SK-N-SH treated with all-trans-retinoic acid at 6 μM for 48 hours (cell line): ENCODE results near the gene FDX2.

Experiments
- ATAC-seq: fragments of 200-7000 bp; cut with Tn5 transposase; 3 replicates; pipeline ENCODE4 v1.9.1; 2020; ENCODE audit warnings: mild to moderate bottlenecking, moderate library complexity
- CSDC2 ChIP-seq: fragments of 250-450 bp; sonication (Bioruptor Pico); IDR thresholded peaks from 2 replicates; pipeline ENCODE4 v1.5.0; 2020; ENCODE audit warnings: mild to moderate bottlenecking, moderate library complexity
- GLIS3 ChIP-seq: fragments of 250-450 bp; sonication (Bioruptor Pico); IDR thresholded peaks from 2 replicates; pipeline ENCODE4 v1.5.0; 2020; ENCODE audit warnings: mild to moderate bottlenecking, moderate library complexity
- RARB ChIP-seq: fragments of 250-450 bp; sonication (Bioruptor Pico); IDR thresholded peaks from 2 replicates; pipeline ENCODE4 v1.8.0; 2021; ENCODE audit warnings: mild to moderate bottlenecking, moderate library complexity
- SNAI2 ChIP-seq: fragments of 250-450 bp; sonication (Bioruptor Pico); IDR thresholded peaks from 2 replicates; pipeline ENCODE4 v1.5.0; 2020; ENCODE audit warnings: mild to moderate bottlenecking, moderate library complexity
- TCF4 ChIP-seq: fragments of 250-450 bp; sonication (Bioruptor Pico); IDR thresholded peaks from 2 replicates; pipeline ENCODE4 v1.8.0; 2021; ENCODE audit warnings: mild to moderate bottlenecking, moderate library complexity, borderline replicate concordance
- TOX ChIP-seq: fragments of 250-450 bp; sonication (Bioruptor Pico); IDR thresholded peaks from 2 replicates; pipeline ENCODE4 v1.8.0; 2021; ENCODE audit warnings: mild to moderate bottlenecking, moderate library complexity, borderline replicate concordance
- ZNF8 ChIP-seq: fragments of 450-650 bp; formaldehyde crosslinking; IDR thresholded peaks from 2 replicates; pipeline ENCODE4 v1.5.0; 2020; ENCODE audit warnings: mild to moderate bottlenecking, moderate library complexity
- TF ChIP-seq, protein P1 (sequence below): fragments of 250-450 bp; sonication (Bioruptor Pico); IDR thresholded peaks from 2 replicates; pipeline ENCODE4 v1.5.0; 2020; ENCODE audit warnings: mild to moderate bottlenecking, moderate library complexity
- TF ChIP-seq, protein P2 (sequence below): fragments of 250-450 bp; sonication (Bioruptor Pico); IDR thresholded peaks from 2 replicates; pipeline ENCODE4 v1.8.0; 2020; ENCODE audit warnings: mild to moderate bottlenecking, moderate library complexity, borderline replicate concordance

Gene FDX2

DNA sequence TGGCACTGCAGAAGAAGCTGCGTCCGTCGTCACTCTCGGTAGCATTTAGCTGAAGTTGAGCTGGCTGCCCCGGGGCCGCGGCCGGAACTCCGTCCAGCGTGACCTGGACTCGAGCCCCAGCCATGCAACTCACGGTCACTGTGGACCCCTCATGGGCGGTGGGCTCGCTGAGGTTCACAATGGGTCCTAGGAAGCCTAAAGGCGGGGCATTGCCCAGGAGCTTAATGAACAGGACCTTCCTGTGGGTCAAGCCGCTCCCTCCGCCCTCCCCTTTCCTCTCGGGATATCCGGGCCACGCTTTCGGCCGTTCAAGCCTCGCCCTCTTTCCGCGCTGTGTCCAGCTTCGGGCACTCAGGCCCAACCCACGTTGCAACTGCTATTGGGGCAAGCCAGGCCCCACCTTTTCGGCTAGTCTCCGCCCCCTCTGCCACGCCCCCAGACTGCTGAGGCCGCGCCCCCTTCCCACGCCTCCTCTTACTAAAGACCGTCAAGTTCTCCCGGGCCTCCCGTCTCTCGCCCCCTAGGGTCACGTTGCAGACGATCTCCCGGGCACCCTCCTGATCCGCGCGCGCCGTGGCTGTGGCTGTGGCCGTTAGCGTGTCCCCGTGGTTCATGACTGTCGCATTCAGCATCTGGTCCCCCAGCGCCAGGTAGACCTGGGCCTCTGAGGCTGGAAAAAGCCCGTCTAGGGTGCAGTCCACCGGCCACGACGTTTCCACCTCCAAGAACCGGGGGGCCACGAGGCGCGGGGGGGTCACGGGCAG, 19.0 kb upstream of the FDX2 start:
- no peak for TF ChIP-seq CSDC2 (CRISPR knock-in tag)
- no peak for TF ChIP-seq SNAI2
- ATAC-seq = peak; percentile 88

DNA sequence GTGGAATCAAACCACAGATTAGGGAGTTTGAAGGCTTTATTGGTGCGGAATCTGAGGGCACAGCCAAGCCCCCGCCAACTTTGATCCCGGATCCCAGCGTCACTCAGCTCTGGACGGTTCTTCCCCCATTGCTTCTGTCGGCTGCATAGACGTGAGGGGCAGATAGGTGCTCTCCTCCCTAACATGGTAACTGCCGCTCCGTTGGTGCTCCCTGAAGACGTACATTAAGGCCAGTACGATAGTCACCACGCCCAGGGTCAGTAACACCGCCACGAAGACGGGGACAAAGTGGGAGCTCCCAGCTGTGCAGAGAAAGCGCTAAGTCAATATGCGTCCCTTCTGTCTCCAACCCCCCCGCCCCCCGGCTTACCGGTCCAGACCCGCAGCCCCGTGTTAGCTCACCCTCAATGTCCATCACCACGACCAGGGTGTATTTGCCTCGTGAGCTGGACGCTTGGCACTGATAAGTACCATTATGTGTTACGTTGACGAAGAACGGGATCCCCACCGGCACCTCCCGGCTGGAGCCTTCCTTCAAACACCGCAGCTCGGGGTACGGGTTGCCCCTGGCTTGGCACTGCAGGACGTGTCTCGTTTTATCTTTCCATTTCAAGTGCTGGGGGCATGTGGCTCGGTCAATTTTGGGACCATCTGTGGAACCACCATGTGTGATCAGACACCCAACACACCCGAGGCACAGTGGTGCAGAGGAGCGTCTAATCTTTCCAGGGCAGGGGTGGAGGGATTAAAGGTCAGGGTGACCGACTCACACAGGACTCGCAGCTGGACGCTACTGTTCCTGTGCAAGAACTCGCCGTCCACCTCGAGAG, 18.2 kb upstream of the FDX2 start:
- peak; percentile 28 for ATAC-seq
- no peak for TF ChIP-seq ZNF8 (CRISPR knock-in tag)
- no peak for TF ChIP-seq SNAI2
- no peak for TF ChIP-seq GLIS3 (CRISPR knock-in tag)
- TF ChIP-seq, protein P1, sequence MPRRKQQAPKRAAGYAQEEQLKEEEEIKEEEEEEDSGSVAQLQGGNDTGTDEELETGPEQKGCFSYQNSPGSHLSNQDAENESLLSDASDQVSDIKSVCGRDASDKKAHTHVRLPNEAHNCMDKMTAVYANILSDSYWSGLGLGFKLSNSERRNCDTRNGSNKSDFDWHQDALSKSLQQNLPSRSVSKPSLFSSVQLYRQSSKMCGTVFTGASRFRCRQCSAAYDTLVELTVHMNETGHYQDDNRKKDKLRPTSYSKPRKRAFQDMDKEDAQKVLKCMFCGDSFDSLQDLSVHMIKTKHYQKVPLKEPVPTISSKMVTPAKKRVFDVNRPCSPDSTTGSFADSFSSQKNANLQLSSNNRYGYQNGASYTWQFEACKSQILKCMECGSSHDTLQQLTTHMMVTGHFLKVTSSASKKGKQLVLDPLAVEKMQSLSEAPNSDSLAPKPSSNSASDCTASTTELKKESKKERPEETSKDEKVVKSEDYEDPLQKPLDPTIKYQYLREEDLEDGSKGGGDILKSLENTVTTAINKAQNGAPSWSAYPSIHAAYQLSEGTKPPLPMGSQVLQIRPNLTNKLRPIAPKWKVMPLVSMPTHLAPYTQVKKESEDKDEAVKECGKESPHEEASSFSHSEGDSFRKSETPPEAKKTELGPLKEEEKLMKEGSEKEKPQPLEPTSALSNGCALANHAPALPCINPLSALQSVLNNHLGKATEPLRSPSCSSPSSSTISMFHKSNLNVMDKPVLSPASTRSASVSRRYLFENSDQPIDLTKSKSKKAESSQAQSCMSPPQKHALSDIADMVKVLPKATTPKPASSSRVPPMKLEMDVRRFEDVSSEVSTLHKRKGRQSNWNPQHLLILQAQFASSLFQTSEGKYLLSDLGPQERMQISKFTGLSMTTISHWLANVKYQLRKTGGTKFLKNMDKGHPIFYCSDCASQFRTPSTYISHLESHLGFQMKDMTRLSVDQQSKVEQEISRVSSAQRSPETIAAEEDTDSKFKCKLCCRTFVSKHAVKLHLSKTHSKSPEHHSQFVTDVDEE (CRISPR knock-in tag) = no peak
- no peak for TF ChIP-seq RARB (CRISPR knock-in tag)

DNA sequence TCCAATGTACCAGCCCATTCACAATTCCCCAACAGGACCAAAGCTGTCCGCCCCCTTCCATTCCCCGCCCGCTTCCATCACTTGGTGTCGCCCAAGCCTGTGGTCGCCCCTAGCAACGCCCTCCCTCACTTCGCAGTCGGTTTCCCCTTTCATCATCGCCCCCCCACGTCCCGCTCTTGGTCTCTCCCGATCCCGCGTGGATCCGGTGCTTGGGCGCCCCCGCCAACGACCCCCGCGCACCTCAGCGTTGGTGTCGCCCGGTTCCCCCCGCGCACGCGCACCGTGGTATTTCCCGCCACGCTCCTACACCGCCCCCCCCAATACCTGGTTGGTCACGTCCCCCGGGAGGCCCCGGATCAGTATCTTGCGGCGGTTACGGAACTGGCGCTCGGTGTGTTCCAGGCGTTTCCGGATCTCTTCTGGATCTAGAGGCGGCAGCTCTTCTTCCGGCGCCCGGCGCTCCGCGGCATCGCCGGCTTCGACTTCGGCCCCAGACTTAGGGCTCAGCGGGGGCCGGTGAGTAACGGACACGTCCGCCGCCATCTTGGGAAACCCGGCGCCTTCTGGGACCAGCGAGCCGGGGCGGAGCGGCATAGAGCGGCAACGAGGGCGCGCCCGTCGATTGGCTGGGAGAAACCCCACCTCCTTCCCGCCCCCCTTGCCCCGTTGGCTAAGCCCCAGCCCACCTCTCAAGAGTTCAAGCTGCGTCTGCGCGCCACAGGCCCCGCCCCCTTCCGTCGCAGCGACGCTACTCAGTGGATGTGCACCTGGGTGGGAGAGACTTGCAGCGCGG, 17.3 kb upstream of the FDX2 start, which contains the start of gene RAVER1:
Gene RAVER1, minus strand, starts transcription at position 565 of the 793 bp plus-strand sequence. Its CDS starts 22 bp downstream, at position 543.
- TF ChIP-seq, protein P1 (CRISPR knock-in tag) = 0 out of 2 replicates have a peak, but pooled peaks have one; percentile 24
- no peak for TF ChIP-seq TCF4 (CRISPR knock-in tag)
- TF ChIP-seq, protein P2, sequence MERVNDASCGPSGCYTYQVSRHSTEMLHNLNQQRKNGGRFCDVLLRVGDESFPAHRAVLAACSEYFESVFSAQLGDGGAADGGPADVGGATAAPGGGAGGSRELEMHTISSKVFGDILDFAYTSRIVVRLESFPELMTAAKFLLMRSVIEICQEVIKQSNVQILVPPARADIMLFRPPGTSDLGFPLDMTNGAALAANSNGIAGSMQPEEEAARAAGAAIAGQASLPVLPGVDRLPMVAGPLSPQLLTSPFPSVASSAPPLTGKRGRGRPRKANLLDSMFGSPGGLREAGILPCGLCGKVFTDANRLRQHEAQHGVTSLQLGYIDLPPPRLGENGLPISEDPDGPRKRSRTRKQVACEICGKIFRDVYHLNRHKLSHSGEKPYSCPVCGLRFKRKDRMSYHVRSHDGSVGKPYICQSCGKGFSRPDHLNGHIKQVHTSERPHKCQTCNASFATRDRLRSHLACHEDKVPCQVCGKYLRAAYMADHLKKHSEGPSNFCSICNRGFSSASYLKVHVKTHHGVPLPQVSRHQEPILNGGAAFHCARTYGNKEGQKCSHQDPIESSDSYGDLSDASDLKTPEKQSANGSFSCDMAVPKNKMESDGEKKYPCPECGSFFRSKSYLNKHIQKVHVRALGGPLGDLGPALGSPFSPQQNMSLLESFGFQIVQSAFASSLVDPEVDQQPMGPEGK (CRISPR knock-in tag) = 0 out of 2 replicates have a peak, but pooled peaks have one; percentile 18
- TF ChIP-seq, all 23 proteins: peak for 2
- ATAC-seq = peak; percentile 87

DNA sequence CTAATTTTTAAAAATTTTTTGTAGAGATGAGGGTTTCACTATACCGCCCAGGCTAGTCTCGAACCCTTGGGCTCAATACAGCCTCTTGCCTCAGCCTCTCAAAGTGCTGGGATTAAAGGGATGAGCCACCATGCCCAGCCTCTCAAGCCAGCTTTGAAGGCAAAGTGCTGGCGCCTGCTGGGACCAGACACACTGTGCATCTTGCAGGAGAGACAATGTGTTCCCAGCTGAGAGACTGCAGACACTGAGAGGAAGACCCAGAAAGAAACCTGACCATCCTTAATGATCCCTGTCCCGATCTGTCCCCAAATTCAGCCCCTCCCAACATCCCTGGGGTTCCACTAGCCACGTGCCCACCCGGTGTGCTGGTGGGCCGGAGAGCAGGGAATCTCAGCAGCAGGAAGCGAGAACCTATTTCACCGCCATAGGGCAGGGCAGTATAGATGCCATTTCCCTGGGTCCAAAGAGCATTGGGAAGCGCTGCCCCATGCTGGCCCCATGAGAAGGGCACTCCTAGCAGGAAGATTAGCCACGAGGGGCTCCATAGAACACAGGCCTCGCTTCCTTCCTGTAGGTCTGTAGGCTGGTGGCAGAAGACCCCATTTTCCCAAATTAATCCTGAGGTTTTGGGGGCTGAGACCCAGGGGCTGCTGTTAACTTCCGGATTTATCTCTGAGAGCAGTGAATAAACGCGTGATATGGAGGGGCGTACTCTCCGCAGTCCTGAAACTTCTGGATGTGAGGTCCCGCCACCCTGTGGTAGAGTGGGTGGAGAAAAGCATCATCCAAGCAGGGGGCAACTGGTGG, 16.5 kb upstream of the FDX2 start:
- TF ChIP-seq ZNF8 (CRISPR knock-in tag) = no peak
- no peak for TF ChIP-seq SNAI2
- TF ChIP-seq, protein P2 (CRISPR knock-in tag) = no peak
- no peak for TF ChIP-seq TOX (CRISPR knock-in tag)
- TF ChIP-seq TCF4 (CRISPR knock-in tag) = no peak
- TF ChIP-seq, protein P1 (CRISPR knock-in tag) = no peak
- TF ChIP-seq, all 23 proteins: peak for 0

More for the DNA sequence above, 16.5 kb upstream of the FDX2 start:
- ATAC-seq = no peak; the same call in 2 of the 3 replicates
